GM23248 (cell line): ENCODE data around the gene RELN.

Experiments
- EZH2 ChIP-seq: fragments of 200-600 bp; sonication (generic); IDR thresholded peaks from 2 replicates; pipeline ENCODE4 v1.6.1; 2018; ENCODE audit warnings: antibody characterized with exemption, mild to moderate bottlenecking; ENCODE audit not compliant: insufficient read depth, poor library complexity, severe bottlenecking
- EZH2phosphoT487 ChIP-seq: fragments of 200-600 bp; sonication (generic); IDR thresholded peaks from 2 replicates; pipeline ENCODE4 v1.6.1; 2018; ENCODE audit warnings: antibody characterized with exemption, moderate library complexity, mild to moderate bottlenecking, low read depth; ENCODE audit not compliant: insufficient read depth

DNA sequence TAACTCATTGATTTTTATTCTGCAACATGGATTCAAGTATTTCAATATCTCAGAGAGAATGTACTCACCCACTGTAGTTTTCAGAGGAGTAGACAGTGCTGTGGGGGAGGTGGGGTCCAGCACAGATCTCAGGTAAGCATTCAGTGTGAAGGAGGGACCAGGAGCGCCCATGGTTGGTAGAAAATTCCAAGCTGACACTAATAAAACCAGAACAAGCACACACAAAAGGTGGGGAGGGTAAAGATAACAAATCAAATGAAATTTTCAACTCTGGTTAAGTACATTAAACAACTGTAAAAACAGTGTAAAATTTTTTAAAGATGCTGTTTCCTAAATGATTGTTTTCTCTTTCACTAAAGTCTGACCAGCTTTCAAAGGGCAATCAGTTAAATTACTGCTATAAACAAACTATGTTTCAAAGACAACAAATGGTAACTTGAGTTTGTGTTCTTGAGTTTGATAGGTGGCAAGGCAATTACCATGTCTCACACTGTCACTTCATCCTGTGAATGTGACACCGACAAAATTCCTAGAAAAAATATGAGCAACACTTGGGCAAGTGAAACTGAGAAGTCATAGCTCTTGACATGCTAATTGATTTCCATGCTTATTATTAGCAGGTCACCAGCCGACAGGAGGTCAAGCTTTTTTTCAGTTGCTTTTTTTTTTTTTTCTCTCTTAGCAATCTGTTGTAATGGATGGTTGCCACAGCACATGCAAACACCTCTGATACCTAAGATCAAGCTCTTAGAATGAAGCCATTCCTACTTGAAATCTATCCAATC is 337.7 kb downstream of the RELN start:
- TF ChIP-seq EZH2 (no peak), EZH2phosphoT487 (no peak)
